ENCODE measurements around the gene FTL. TPM values are rescaled to one million over a fixed set of nuclear protein-coding genes. Genes with fewer than 3 reads are reported as not detected.

FTL gene
- polyA plus RNA-seq, 2 donors: 645 to 931 TPM

DNA sequence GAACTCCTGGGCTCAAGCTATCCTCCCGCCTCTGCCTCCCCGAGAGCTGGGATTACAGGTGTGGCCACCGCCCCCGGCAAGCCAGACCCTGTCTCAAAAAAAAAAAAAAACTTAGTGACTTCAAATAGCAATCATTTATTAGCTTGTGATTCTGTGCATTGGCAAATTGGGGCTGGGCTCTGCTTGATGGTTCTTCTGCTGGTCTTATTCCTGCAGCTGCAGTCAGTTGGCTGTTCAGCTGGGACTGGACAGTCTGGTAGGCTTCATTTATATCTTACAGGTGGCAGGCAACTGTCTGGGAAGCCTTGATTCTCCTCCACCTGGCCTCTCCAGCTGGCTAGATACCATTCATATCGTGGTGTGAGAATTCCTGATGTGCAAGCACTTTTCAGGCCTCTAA lies 24.2 kb upstream of the FTL start:
- H3K27ac ChIP-seq (ENCODE audit: low read depth in 2 of 2, low read length in 1 of 2): no peak overlapping the region
- H3K36me3 ChIP-seq (ENCODE audit: control insufficient read depth in 2 of 2, insufficient read depth in 2 of 2, low read length in 1 of 2): no peaks in the 10 kb centered on the region
- WGBS, 2 donors: 95 to 96% methylated on average over 5 of the region's 5 CpGs
- no peaks in the 10 kb centered on the region for H3K4me1 ChIP-seq (ENCODE audit: control insufficient read depth in 2 of 2, insufficient read depth in 2 of 2, low read length in 1 of 2)
- no peaks in the 10 kb centered on the region for H3K9me3 ChIP-seq (ENCODE audit: control insufficient read depth in 2 of 2, insufficient read depth in 1 of 2, low read depth in 1 of 2, low read length in 1 of 2)
- H3K27me3 ChIP-seq (ENCODE audit: control insufficient read depth in 1 of 2, insufficient read depth in 2 of 2, low read length in 2 of 2): no peaks in the 10 kb centered on the region
- no peak overlapping the region for H3K4me3 ChIP-seq (ENCODE audit: low read depth in 1 of 2, low read length in 2 of 2)

DNA sequence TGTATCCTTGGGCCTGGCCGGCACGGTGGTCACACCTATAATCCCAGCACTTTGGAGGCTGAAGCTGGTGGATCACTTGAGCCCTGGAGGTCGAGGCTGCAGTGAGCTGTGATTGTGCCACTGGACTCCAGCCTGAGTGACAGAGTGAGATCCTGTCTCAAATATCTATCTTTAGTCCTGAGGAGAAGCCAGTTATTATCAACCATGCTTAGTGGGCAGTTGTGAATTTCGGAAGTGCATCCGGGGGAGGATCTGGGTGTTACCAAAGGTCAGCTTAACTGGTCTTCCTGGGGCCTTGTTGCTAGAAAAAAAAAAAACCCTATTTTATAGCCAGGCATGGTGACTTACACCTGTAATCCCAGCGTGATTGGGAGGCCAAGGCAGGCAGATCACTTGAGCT lies 22.0 kb upstream of the FTL start:
- Histone ChIP-seq H3K9me3 (ENCODE audit: control insufficient read depth in 2 of 2, insufficient read depth in 1 of 2, low read depth in 1 of 2, low read length in 1 of 2) (no peaks in the 10 kb centered on the region), H3K4me3 (ENCODE audit: low read depth in 1 of 2, low read length in 2 of 2) (no peak overlapping the region), H3K27me3 (ENCODE audit: control insufficient read depth in 1 of 2, insufficient read depth in 2 of 2, low read length in 2 of 2) (no peaks in the 10 kb centered on the region), H3K4me1 (ENCODE audit: control insufficient read depth in 2 of 2, insufficient read depth in 2 of 2, low read length in 1 of 2) (peaks cover 3 to 4% of the 10 kb centered on the region in 2 donors), H3K27ac (ENCODE audit: low read depth in 2 of 2, low read length in 1 of 2) (no peak overlapping the region), H3K36me3 (ENCODE audit: control insufficient read depth in 2 of 2, insufficient read depth in 2 of 2, low read length in 1 of 2) (no peaks in the 10 kb centered on the region)
- 89 to 90% methylated on average over 6 of the region's 6 CpGs for WGBS, 2 donors

DNA sequence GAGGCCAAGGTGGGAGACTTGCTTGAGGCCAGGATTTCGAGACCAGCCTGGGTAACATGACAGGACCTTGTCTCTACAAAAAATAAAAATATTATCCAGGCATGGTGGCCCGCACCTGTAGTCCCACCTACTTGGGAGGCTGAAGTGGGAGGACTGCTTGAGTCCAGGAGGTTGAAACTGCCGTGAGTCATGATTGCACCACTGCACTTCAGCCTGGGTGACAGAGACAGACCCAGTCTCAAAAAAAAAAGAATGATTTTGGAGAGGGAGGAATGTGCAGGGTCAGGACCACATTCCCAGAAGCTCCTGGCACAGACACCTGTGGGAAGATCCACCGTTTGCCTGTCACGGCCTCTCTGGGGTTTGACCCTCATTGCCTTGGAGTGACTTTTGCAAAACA lies 19.7 kb upstream of the FTL start:
- WGBS, 2 donors: 90 to 91% methylated on average over 5 of the region's 5 CpGs
- no peaks in the 10 kb centered on the region for H3K27me3 ChIP-seq (ENCODE audit: control insufficient read depth in 1 of 2, insufficient read depth in 2 of 2, low read length in 2 of 2)

DNA sequence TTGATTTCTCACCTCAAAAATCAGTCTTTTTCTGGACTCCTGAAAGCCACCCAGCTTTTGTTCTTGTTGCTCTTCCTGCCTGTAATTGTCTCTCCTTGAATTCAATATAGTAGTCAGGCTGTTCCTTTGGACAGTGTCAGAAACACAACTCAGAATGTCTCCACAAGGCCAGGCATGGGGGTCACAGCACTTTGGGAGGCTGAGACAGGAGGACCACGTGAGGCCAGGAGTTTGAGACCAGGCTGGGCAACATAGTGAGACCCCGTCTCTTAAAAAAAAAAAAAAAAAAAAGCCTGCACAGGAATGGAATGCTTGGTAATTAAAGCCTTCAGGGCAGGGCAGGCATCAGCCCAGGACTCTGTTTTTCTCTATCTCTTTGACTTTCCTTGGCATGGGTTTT lies 19.3 kb upstream of the FTL start:
- no peak overlapping the region for H3K4me3 ChIP-seq (ENCODE audit: low read depth in 1 of 2, low read length in 2 of 2)
- no peaks in the 10 kb centered on the region for H3K27me3 ChIP-seq (ENCODE audit: control insufficient read depth in 1 of 2, insufficient read depth in 2 of 2, low read length in 2 of 2)
- no peak overlapping the region for H3K27ac ChIP-seq (ENCODE audit: low read depth in 2 of 2, low read length in 1 of 2)
- no peaks in the 10 kb centered on the region for H3K9me3 ChIP-seq (ENCODE audit: control insufficient read depth in 2 of 2, insufficient read depth in 1 of 2, low read depth in 1 of 2, low read length in 1 of 2)
- H3K4me1 ChIP-seq (ENCODE audit: control insufficient read depth in 2 of 2, insufficient read depth in 2 of 2, low read length in 1 of 2): peaks cover 3 to 4% of the 10 kb centered on the region in 2 donors
- H3K36me3 ChIP-seq (ENCODE audit: control insufficient read depth in 2 of 2, insufficient read depth in 2 of 2, low read length in 1 of 2): no peaks in the 10 kb centered on the region
- WGBS, 2 donors: 78 to 84% methylated on average over 2 of the region's 2 CpGs

More for the DNA sequence above, 19.7 kb upstream of the FTL start:
- peaks cover 3 to 4% of the 10 kb centered on the region in 2 donors for H3K4me1 ChIP-seq (ENCODE audit: control insufficient read depth in 2 of 2, insufficient read depth in 2 of 2, low read length in 1 of 2)
- H3K9me3 ChIP-seq (ENCODE audit: control insufficient read depth in 2 of 2, insufficient read depth in 1 of 2, low read depth in 1 of 2, low read length in 1 of 2): no peaks in the 10 kb centered on the region
- no peak overlapping the region for H3K4me3 ChIP-seq (ENCODE audit: low read depth in 1 of 2, low read length in 2 of 2)
- no peaks in the 10 kb centered on the region for H3K36me3 ChIP-seq (ENCODE audit: control insufficient read depth in 2 of 2, insufficient read depth in 2 of 2, low read length in 1 of 2)
- H3K27ac ChIP-seq (ENCODE audit: low read depth in 2 of 2, low read length in 1 of 2): no peak overlapping the region

DNA sequence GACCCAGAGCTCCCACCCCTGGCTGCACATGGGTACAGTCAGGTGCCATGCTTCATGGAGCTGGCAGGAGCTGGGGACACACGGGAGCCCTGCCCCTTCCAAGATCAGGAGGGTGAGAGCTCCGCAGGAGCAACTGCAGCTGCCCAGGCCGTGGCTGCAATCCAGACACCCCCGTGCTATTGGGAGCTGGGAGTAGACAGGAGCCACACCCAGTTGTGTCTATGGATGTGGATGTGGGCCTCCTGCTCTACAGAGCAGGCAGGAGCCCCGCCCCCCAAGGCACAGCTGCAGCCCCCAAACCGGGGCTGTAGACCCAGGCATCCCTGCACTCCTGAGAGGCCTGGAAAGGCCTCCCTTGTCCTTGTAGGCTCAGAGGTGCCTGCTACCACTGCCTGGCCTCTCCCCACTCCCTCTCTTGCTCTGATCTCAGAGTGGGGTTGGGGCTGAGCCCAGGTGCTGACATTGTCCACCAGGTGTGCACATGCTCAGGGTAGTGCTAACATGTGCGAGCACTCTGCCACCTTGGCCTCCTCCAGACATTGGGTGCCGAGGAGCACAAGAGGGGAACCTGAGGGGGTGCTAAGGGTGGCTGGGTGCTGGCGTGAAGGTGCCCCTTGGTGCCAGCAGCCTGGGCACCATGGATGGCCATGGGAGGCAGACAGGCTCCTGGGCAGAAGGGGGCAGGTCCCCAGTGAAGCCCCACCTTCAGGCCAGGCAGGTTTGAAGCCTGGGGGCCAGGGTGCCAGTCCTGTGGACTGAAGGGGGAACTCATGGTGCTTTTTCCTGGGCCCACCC lies 18.4 kb upstream of the FTL start:
- peaks cover 3 to 4% of the 10 kb centered on the region in 2 donors for H3K4me1 ChIP-seq (ENCODE audit: control insufficient read depth in 2 of 2, insufficient read depth in 2 of 2, low read length in 1 of 2)
- no peak overlapping the region for H3K4me3 ChIP-seq (ENCODE audit: low read depth in 1 of 2, low read length in 2 of 2)
- H3K27me3 ChIP-seq (ENCODE audit: control insufficient read depth in 1 of 2, insufficient read depth in 2 of 2, low read length in 2 of 2): no peaks in the 10 kb centered on the region
- WGBS, 2 donors: 59 to 73% methylated on average over 8 to 9 of the region's 9 CpGs
- no peak overlapping the region for H3K27ac ChIP-seq (ENCODE audit: low read depth in 2 of 2, low read length in 1 of 2)
- no peaks in the 10 kb centered on the region for H3K36me3 ChIP-seq (ENCODE audit: control insufficient read depth in 2 of 2, insufficient read depth in 2 of 2, low read length in 1 of 2)
- no peaks in the 10 kb centered on the region for H3K9me3 ChIP-seq (ENCODE audit: control insufficient read depth in 2 of 2, insufficient read depth in 1 of 2, low read depth in 1 of 2, low read length in 1 of 2)

DNA sequence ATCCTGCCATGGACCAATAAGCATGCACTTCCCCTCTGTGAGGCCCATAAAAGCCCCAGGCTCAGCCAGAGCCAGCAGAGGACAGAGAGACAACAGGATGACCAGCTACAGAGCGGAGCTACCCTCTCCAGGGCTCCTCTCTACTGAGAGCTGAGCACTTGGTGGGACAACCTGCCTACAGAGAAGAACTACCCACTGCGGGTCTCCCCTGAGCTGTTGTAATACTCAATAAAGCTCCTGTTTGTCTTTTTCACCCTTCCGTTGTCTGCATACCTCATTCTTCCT lies 17.9 kb upstream of the FTL start:
- no peak overlapping the region for H3K27ac ChIP-seq (ENCODE audit: low read depth in 2 of 2, low read length in 1 of 2)
- H3K27me3 ChIP-seq (ENCODE audit: control insufficient read depth in 1 of 2, insufficient read depth in 2 of 2, low read length in 2 of 2): no peaks in the 10 kb centered on the region
- no peaks in the 10 kb centered on the region for H3K9me3 ChIP-seq (ENCODE audit: control insufficient read depth in 2 of 2, insufficient read depth in 1 of 2, low read depth in 1 of 2, low read length in 1 of 2)
- no peaks in the 10 kb centered on the region for H3K36me3 ChIP-seq (ENCODE audit: control insufficient read depth in 2 of 2, insufficient read depth in 2 of 2, low read length in 1 of 2)
- 94 to 99% methylated on average over 3 of the region's 3 CpGs for WGBS, 2 donors
- H3K4me1 ChIP-seq (ENCODE audit: control insufficient read depth in 2 of 2, insufficient read depth in 2 of 2, low read length in 1 of 2): peaks cover 3 to 4% of the 10 kb centered on the region in 2 donors
- no peak overlapping the region for H3K4me3 ChIP-seq (ENCODE audit: low read depth in 1 of 2, low read length in 2 of 2)

DNA sequence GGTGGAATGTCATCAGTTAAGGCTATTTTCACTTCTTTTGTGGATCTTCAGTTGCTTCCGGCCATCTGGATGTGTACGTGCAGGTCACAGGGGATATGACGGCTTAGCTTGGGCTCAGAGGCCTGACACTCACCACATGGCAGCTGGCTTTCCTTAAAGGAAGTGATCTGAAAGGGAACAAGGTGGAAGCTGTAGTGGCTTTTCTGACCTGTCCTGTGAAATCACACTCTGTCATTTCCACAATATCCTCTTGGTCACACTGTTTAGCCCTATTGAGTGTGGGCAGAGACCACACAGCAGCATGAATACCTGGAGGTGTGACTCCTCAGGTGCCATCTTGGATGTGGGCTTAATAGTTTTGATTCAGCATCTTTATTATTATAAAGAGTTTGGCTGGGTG lies 14.9 kb upstream of the FTL start:
- 80 to 83% methylated on average over 3 of the region's 3 CpGs for WGBS, 2 donors
- Histone ChIP-seq H3K4me1 (ENCODE audit: control insufficient read depth in 2 of 2, insufficient read depth in 2 of 2, low read length in 1 of 2) (peaks cover 3 to 4% of the 10 kb centered on the region in 2 donors), H3K4me3 (ENCODE audit: low read depth in 1 of 2, low read length in 2 of 2) (no peak overlapping the region), H3K27ac (ENCODE audit: low read depth in 2 of 2, low read length in 1 of 2) (no peak overlapping the region), H3K36me3 (ENCODE audit: control insufficient read depth in 2 of 2, insufficient read depth in 2 of 2, low read length in 1 of 2) (no peaks in the 10 kb centered on the region), H3K9me3 (ENCODE audit: control insufficient read depth in 2 of 2, insufficient read depth in 1 of 2, low read depth in 1 of 2, low read length in 1 of 2) (no peaks in the 10 kb centered on the region), H3K27me3 (ENCODE audit: control insufficient read depth in 1 of 2, insufficient read depth in 2 of 2, low read length in 2 of 2) (no peaks in the 10 kb centered on the region)

DNA sequence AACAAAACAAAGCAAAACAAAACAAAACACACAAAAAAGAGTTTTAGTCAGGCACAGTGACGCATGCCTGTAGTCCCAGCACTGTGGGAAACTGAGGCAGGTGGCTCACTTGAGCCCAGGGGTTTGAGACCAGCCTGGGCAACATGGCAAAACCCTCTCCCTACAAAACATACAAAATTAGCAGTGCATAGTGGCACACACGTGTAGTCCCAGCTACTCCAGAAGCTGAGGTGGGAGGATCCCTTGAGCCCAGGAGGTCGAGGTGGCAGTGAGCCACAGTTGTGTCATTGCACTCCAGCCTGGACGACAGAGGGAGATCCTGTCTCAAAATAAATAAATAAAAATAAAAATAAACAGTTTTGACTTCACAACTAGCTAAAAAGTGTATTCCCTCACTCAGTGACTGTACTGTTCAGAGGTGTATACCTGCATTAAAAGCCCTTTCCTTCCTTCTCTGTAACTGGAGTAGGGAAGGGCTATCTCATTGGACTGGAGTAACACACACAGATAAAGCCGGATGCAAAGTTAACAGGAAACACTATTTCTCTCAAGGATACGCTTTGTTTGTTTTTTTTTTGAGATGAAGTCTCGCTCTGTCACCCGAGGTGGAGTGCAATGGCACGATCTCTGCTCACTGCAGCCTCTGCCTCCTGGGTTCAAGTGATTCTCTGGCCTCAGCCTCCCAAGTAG lies 14.1 kb upstream of the FTL start:
- H3K4me3 ChIP-seq (ENCODE audit: low read depth in 1 of 2, low read length in 2 of 2): no peak overlapping the region
- H3K9me3 ChIP-seq (ENCODE audit: control insufficient read depth in 2 of 2, insufficient read depth in 1 of 2, low read depth in 1 of 2, low read length in 1 of 2): no peaks in the 10 kb centered on the region
- 56% methylated on average over 9 of the region's 9 CpGs for WGBS, 2 donors
- peaks cover 0 to under 1% of the 10 kb centered on the region in 2 donors for H3K36me3 ChIP-seq (ENCODE audit: control insufficient read depth in 2 of 2, insufficient read depth in 2 of 2, low read length in 1 of 2)
- no peak overlapping the region for H3K27ac ChIP-seq (ENCODE audit: low read depth in 2 of 2, low read length in 1 of 2)
- H3K27me3 ChIP-seq (ENCODE audit: control insufficient read depth in 1 of 2, insufficient read depth in 2 of 2, low read length in 2 of 2): no peaks in the 10 kb centered on the region
- H3K4me1 ChIP-seq (ENCODE audit: control insufficient read depth in 2 of 2, insufficient read depth in 2 of 2, low read length in 1 of 2): peaks cover 9 to 12% of the 10 kb centered on the region in 2 donors

DNA sequence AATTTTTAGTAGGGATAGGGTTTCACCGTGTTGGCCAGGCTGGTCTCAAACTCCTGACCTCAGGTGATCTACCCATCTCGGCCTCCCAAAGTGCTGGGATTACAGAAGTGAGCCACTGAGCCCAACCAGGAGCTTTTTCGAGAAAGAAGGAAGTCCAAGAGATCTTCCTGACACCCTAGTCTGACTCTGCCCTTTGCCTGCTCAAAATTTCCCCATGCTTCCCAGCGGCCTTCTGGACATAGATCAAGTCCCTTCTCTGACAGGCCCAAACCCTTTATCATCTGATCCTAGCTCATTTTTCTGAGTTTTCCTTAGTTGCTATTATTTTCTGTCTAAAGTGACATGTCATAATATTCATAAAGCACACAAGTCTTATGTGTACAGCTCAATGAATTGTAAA lies 12.0 kb upstream of the FTL start:
- Histone ChIP-seq H3K4me3 (ENCODE audit: low read depth in 1 of 2, low read length in 2 of 2) (no peak overlapping the region), H3K9me3 (ENCODE audit: control insufficient read depth in 2 of 2, insufficient read depth in 1 of 2, low read depth in 1 of 2, low read length in 1 of 2) (no peaks in the 10 kb centered on the region), H3K4me1 (ENCODE audit: control insufficient read depth in 2 of 2, insufficient read depth in 2 of 2, low read length in 1 of 2) (peaks cover 8 to 10% of the 10 kb centered on the region in 2 donors), H3K27me3 (ENCODE audit: control insufficient read depth in 1 of 2, insufficient read depth in 2 of 2, low read length in 2 of 2) (no peaks in the 10 kb centered on the region), H3K36me3 (ENCODE audit: control insufficient read depth in 2 of 2, insufficient read depth in 2 of 2, low read length in 1 of 2) (peaks cover 0 to 3% of the 10 kb centered on the region in 2 donors), H3K27ac (ENCODE audit: low read depth in 2 of 2, low read length in 1 of 2) (no peak overlapping the region)
- whole genome bisulfite sequencing, 2 donors: 77 to 79% methylated on average over 4 of the region's 4 CpGs

Data from esophagus (tissue), 2 donors.